GM23338 (cell line): ENCODE measurements around the gene UBE2L6. TPM values are rescaled to one million over a fixed set of nuclear protein-coding genes. Genes with fewer than 3 reads are reported as not detected.
A peak's percentile ranks its signal among the peaks of the same experiment; 100 is the strongest.

Experiments used
- ATAC-seq: fragments of 200-7000 bp; cut with Tn5 transposase; 3 replicates; pipeline ENCODE4 v1.9.1; 2020
- DNase-seq: peaks from one replicate; pipeline ENCODE4 v3.0.0-alpha.2; 2015; ENCODE audit warnings: low spot score
- H2AFZ ChIP-seq: fragments of 200-600 bp; sonication (generic); 2 replicates; pipeline ENCODE4 v1.8.0; 2016; ENCODE audit warnings: antibody characterized with exemption, mild to moderate bottlenecking, moderate library complexity
- H3F3A ChIP-seq: fragments of 200-600 bp; sonication (generic); replicated peaks from 2 replicates; pipeline ENCODE4 v1.8.0; 2017; ENCODE audit warnings: antibody characterized with exemption, mixed run types, low read depth
- H3K27ac ChIP-seq: fragments of 200-600 bp; sonication (generic); 2 replicates; pipeline ENCODE4 v1.6.1; 2016; ENCODE audit warnings: low read depth
- H3K27me3 ChIP-seq: fragments of 200-600 bp; sonication (generic); 2 replicates; pipeline ENCODE4 v1.8.0; 2016; ENCODE audit warnings: mild to moderate bottlenecking, mixed run types, moderate library complexity; ENCODE audit not compliant: insufficient read depth
- H3K36me3 ChIP-seq: fragments of 200-600 bp; sonication (generic); 2 replicates; pipeline ENCODE4 v1.8.0; 2016; ENCODE audit warnings: mild to moderate bottlenecking; ENCODE audit not compliant: insufficient read depth
- H3K4me1 ChIP-seq: fragments of 200-600 bp; sonication (generic); 2 replicates; pipeline ENCODE4 v1.8.0; 2016; ENCODE audit warnings: mild to moderate bottlenecking, moderate library complexity; ENCODE audit not compliant: insufficient read depth
- H3K4me2 ChIP-seq: fragments of 200-600 bp; sonication (generic); 2 replicates; pipeline ENCODE4 v1.7.1; 2017; ENCODE audit warnings: mixed run types
- H3K4me3 ChIP-seq: fragments of 200-600 bp; sonication (generic); 2 replicates; pipeline ENCODE4 v1.6.1; 2016; ENCODE audit warnings: mixed run types
- H3K79me2 ChIP-seq: fragments of 200-600 bp; sonication (generic); replicated peaks from 2 replicates; pipeline ENCODE4 v1.8.0; 2017; ENCODE audit warnings: mild to moderate bottlenecking; ENCODE audit not compliant: insufficient read depth
- H3K9me2 ChIP-seq: fragments of 200-600 bp; sonication (generic); 2 replicates; pipeline ENCODE4 v1.8.0; 2017; ENCODE audit not compliant: insufficient read depth
- H4K20me1 ChIP-seq: fragments of 200-600 bp; sonication (generic); replicated peaks from 2 replicates; pipeline ENCODE4 v1.8.0; 2017; ENCODE audit warnings: mild to moderate bottlenecking; ENCODE audit not compliant: insufficient read depth
- H3K27ac Mint-ChIP-seq: 2 replicates; pipeline ENCODE4 v1.8.0; 2020; ENCODE audit warnings: inconsistent platforms, mild to moderate bottlenecking, moderate library complexity, mixed read lengths
- H3K27me3 Mint-ChIP-seq: 3 replicates; pipeline ENCODE4 v1.8.0; 2022; ENCODE audit warnings: low read depth, mild to moderate bottlenecking, moderate library complexity, mixed read lengths, inconsistent platforms; ENCODE audit not compliant: insufficient read depth, poor library complexity
- H3K36me3 Mint-ChIP-seq: 3 replicates; pipeline ENCODE4 v1.8.0; 2021; ENCODE audit warnings: low read depth, mild to moderate bottlenecking, inconsistent platforms, moderate library complexity, mixed read lengths
- H3K4me1 Mint-ChIP-seq: 3 replicates; pipeline ENCODE4 v1.8.0; 2020; ENCODE audit warnings: mild to moderate bottlenecking, inconsistent platforms, mixed read lengths
- H3K4me3 Mint-ChIP-seq: 3 replicates; pipeline ENCODE4 v1.8.0; 2021; ENCODE audit warnings: moderate library complexity, mild to moderate bottlenecking, inconsistent platforms, mixed read lengths
- H3K9me3 Mint-ChIP-seq: 3 replicates; pipeline ENCODE4 v1.8.0; 2020; ENCODE audit warnings: moderate library complexity, mild to moderate bottlenecking, inconsistent platforms, mixed read lengths
- CREB1 ChIP-seq: fragments of 250-450 bp; sonication (Bioruptor Pico); IDR thresholded peaks from 2 replicates; pipeline ENCODE4 v1.5.0; 2020; ENCODE audit warnings: low read depth, mild to moderate bottlenecking, moderate library complexity
- CTCF ChIP-seq, 2 experiments: fragments of 200-600 bp in 1 of 2; sonication (generic) in 1 of 2; conservative IDR thresholded peaks; 2 replicates each; pipeline versions ENCODE4 v1.5.1 to v1.6.1; 2016 to 2017; ENCODE audit warnings: antibody characterized with exemption in 2 of 2, low read depth in 2 of 2, mild to moderate bottlenecking in 2 of 2, moderate library complexity in 1 of 2
- STAT1 ChIP-seq: IDR thresholded peaks from one replicate; pipeline ENCODE4 v1.6.1; 2016; ENCODE audit warnings: antibody characterized with exemption; ENCODE audit not compliant: unreplicated experiment
- ZNF114 ChIP-seq: fragments of 250-450 bp; sonication (Bioruptor Pico); IDR thresholded peaks from 2 replicates; pipeline ENCODE4 v1.5.0; 2020; ENCODE audit warnings: mild to moderate bottlenecking, moderate library complexity
- ZNF331 ChIP-seq: fragments of 250-450 bp; sonication (Bioruptor Pico); IDR thresholded peaks from 2 replicates; pipeline ENCODE4 v1.5.0; 2020; ENCODE audit warnings: low read depth, mild to moderate bottlenecking, moderate library complexity
- polyA plus RNA-seq: library from polyadenylated mRNA; unstranded; fragments of >200 nt; fragmentation: Nextera tagmentation; extraction: Ambion mirVana; gene quantifications from 2 replicates; pipeline ENCODE4 v1.2.1, GENCODE V29; 2016
- total RNA-seq: library from RNA; depleted of rRNA; stranded (reverse); fragments of >200 nt; shearing (Covaris generic); gene quantifications from 2 replicates; pipeline ENCODE4 v1.2.3, GENCODE V29; 2014
- TF ChIP-seq, protein P1 (sequence below): IDR thresholded peaks from 2 replicates; pipeline ENCODE4 v1.6.1; 2016; ENCODE audit warnings: antibody characterized with exemption
- TF ChIP-seq, protein P2 (sequence below): IDR thresholded peaks from one replicate; pipeline ENCODE4 v1.6.1; 2018; ENCODE audit warnings: antibody characterized with exemption; ENCODE audit not compliant: unreplicated experiment

Gene UBE2L6
- total and polyA plus RNA-seq, 2 experiments from 2014 or later = 46.0 to 52.0 TPM

DNA sequence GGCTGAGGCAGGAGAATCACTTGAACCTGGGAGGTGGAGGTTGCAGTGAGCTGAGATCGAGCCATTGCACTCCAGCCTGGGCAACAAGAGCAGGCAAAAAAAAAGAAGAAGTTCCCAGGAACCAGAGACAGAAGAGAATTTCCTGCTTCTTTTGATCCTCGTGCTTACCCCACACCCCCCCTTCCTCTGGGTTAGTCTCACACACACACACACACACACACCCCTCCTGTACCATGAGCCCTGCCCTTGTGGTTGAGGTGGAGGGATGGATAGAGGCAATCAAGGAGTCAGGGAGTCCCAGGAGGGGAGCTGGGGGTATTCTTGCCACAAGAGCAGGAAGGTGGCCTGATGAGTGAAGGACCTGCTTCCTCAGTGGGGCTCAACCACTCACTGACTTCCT lies 4.1 kb upstream of the UBE2L6 start:
- Histone ChIP-seq H3K4me3 (no peak overlapping the region), H3K4me2 (no peak overlapping the region), H3K27ac (no peak overlapping the region), H3K36me3 (no peaks in the 10 kb centered on the region), H3F3A (peaks cover 13% of the 10 kb centered on the region; the same call in 1 of the 2 replicates), H3K9me2 (no peaks in the 10 kb centered on the region), H3K4me1 (peaks cover 29% of the 10 kb centered on the region), H2AFZ (no peak overlapping the region), H3K79me2 (no peaks in the 10 kb centered on the region), H3K27me3 (no peaks in the 10 kb centered on the region), H4K20me1 (no peaks in the 10 kb centered on the region)
- Mint-ChIP-seq H3K36me3 (no peaks in the 10 kb centered on the region; the same call in 2 of the 3 replicates), H3K9me3 (no peaks in the 10 kb centered on the region), H3K27me3 (peaks cover 13% of the 10 kb centered on the region), H3K27ac (no peak overlapping the region), H3K4me1 (peaks cover 32% of the 10 kb centered on the region), H3K4me3 (no peak overlapping the region)
- no peak for DNase-seq
- TF ChIP-seq, protein P1, sequence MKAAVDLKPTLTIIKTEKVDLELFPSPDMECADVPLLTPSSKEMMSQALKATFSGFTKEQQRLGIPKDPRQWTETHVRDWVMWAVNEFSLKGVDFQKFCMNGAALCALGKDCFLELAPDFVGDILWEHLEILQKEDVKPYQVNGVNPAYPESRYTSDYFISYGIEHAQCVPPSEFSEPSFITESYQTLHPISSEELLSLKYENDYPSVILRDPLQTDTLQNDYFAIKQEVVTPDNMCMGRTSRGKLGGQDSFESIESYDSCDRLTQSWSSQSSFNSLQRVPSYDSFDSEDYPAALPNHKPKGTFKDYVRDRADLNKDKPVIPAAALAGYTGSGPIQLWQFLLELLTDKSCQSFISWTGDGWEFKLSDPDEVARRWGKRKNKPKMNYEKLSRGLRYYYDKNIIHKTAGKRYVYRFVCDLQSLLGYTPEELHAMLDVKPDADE = no peak
- TF ChIP-seq CREB1 (CRISPR knock-in tag) (no peak), STAT1 (no peak), ZNF114 (CRISPR knock-in tag) (no peak)
- TF ChIP-seq, protein P2, sequence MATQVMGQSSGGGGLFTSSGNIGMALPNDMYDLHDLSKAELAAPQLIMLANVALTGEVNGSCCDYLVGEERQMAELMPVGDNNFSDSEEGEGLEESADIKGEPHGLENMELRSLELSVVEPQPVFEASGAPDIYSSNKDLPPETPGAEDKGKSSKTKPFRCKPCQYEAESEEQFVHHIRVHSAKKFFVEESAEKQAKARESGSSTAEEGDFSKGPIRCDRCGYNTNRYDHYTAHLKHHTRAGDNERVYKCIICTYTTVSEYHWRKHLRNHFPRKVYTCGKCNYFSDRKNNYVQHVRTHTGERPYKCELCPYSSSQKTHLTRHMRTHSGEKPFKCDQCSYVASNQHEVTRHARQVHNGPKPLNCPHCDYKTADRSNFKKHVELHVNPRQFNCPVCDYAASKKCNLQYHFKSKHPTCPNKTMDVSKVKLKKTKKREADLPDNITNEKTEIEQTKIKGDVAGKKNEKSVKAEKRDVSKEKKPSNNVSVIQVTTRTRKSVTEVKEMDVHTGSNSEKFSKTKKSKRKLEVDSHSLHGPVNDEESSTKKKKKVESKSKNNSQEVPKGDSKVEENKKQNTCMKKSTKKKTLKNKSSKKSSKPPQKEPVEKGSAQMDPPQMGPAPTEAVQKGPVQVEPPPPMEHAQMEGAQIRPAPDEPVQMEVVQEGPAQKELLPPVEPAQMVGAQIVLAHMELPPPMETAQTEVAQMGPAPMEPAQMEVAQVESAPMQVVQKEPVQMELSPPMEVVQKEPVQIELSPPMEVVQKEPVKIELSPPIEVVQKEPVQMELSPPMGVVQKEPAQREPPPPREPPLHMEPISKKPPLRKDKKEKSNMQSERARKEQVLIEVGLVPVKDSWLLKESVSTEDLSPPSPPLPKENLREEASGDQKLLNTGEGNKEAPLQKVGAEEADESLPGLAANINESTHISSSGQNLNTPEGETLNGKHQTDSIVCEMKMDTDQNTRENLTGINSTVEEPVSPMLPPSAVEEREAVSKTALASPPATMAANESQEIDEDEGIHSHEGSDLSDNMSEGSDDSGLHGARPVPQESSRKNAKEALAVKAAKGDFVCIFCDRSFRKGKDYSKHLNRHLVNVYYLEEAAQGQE = no peak
- ATAC-seq = no peak

DNA sequence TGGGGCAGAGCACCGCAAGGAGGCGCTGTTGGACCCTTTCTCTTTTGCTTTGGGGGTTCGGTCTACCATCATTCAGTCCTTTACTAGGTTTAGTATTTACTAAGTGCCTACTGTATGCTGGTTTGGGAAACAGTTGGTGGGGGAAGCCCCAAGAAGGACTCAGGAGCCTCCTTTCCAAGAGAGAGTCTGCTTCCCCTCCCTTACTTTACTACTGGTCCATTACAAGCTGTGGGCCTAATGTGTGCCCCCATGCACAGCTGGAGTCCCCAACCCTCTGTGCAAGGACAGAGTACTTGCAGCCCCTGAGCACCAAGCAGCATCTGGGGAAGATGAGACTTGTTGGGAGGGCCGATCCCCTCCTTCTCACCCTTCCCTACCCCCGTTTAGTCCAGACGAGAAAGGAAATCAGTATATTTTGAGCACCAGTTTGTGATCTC lies 876 bp upstream of the UBE2L6 start:
- peak overlapping the region; percentile 93 for H3K27ac Mint-ChIP-seq
- Histone ChIP-seq H4K20me1 (no peaks in the 10 kb centered on the region), H3K79me2 (peaks cover 20% of the 10 kb centered on the region), H3K4me1 (peaks cover 23% of the 10 kb centered on the region), H2AFZ (0 out of 2 replicates have a peak overlapping the region, but pooled peaks have one; percentile 8), H3K4me3 (peak overlapping the region; percentile 96), H3K36me3 (no peaks in the 10 kb centered on the region), H3K4me2 (peak overlapping the region; percentile 93), H3K27ac (peak overlapping the region; percentile 89), H3F3A (peaks cover 16% of the 10 kb centered on the region), H3K27me3 (no peaks in the 10 kb centered on the region), H3K9me2 (no peaks in the 10 kb centered on the region)
- H3K4me1 Mint-ChIP-seq = peaks cover 31% of the 10 kb centered on the region
- DNase-seq (peak; percentile 93), ATAC-seq (peak; percentile 33)
- no peaks in the 10 kb centered on the region; the same call in 2 of the 3 replicates for H3K36me3 Mint-ChIP-seq
- peaks cover 10% of the 10 kb centered on the region for H3K27me3 Mint-ChIP-seq
- H3K9me3 Mint-ChIP-seq = no peaks in the 10 kb centered on the region
- peak in 1 of 2 experiments; percentile 96 for TF ChIP-seq CTCF (conservative IDR thresholded peaks at IDR 0.05; ENCODE audit: low read depth in 2 of 2)
- TF ChIP-seq ZNF331 = no peak
- peak overlapping the region; percentile 94 for H3K4me3 Mint-ChIP-seq
